Measurements from ENCODE around the gene TGFBR3.

Gene TGFBR3

GRCh38 chr1:91885716-91886506 is at the start of gene TGFBR3:
Gene TGFBR3, minus strand, starts transcription at chr1:91886151. Its CDS starts 24,620 bp downstream, at chr1:91861531.
- H3K27ac ChIP-seq (ENCODE audit: low read length): no peak within 1 kb of the TSS
- no peaks in the 10 kb centered on the region for H3K36me3 ChIP-seq (replicated peaks; ENCODE audit: low read depth, low read length)
- TF ChIP-seq CTCF (IDR thresholded peaks at IDR 0.05; ENCODE audit: low read depth, low read length) (no peak), EZH2phosphoT487 (IDR thresholded peaks at IDR 0.05; ENCODE audit: low read depth) (no peak)
- H3K9me3 ChIP-seq (ENCODE audit: insufficient read depth, low read length): no peaks in the 10 kb centered on the region
- peak within 1 kb of the TSS; percentile 99 for H3K4me2 ChIP-seq (ENCODE audit: low read length)
- H4K20me1 ChIP-seq (ENCODE audit: insufficient read depth, low read length): no peaks in the 10 kb centered on the region
- H3K9ac ChIP-seq (ENCODE audit: low read length): peak within 1 kb of the TSS; percentile 61
- H3K4me3 ChIP-seq (ENCODE audit: low read length): peak within 1 kb of the TSS; percentile 87
- H3K27me3 ChIP-seq (ENCODE audit: low read depth, low read length): peaks cover 16% of the 10 kb centered on the region
- no peaks in the 10 kb centered on the region for H3K79me2 ChIP-seq (ENCODE audit: low read length)
- H3K4me1 ChIP-seq (ENCODE audit: low read length): peaks cover 11% of the 10 kb centered on the region
- H2AFZ ChIP-seq (ENCODE audit: low read depth, low read length): peak within 1 kb of the TSS; percentile 84

GRCh38 chr1:91929250-91929649 is 43.3 kb upstream of the TGFBR3 start:
- Histone ChIP-seq H2AFZ (ENCODE audit: low read depth, low read length) (no peak overlapping the region), H3K4me1 (ENCODE audit: low read length) (no peaks in the 10 kb centered on the region), H3K79me2 (ENCODE audit: low read length) (no peaks in the 10 kb centered on the region), H4K20me1 (ENCODE audit: insufficient read depth, low read length) (no peaks in the 10 kb centered on the region), H3K36me3 (replicated peaks; ENCODE audit: low read depth, low read length) (no peaks in the 10 kb centered on the region), H3K4me2 (ENCODE audit: low read length) (no peak overlapping the region), H3K27me3 (ENCODE audit: low read depth, low read length) (no peaks in the 10 kb centered on the region), H3K9ac (ENCODE audit: low read length) (no peak overlapping the region), H3K9me3 (ENCODE audit: insufficient read depth, low read length) (no peaks in the 10 kb centered on the region), H3K4me3 (ENCODE audit: low read length) (no peak overlapping the region), H3K27ac (ENCODE audit: low read length) (no peak overlapping the region)
- TF ChIP-seq CTCF (IDR thresholded peaks at IDR 0.05; ENCODE audit: low read depth, low read length) (no peak), EZH2phosphoT487 (IDR thresholded peaks at IDR 0.05; ENCODE audit: low read depth) (no peak)

- no peaks in the 10 kb centered on the region for H3K9me3 ChIP-seq (ENCODE audit: insufficient read depth, low read length)
- H3K27ac ChIP-seq (ENCODE audit: low read length): no peak overlapping the region
- no peaks in the 10 kb centered on the region for H4K20me1 ChIP-seq (ENCODE audit: insufficient read depth, low read length)
- H3K79me2 ChIP-seq (ENCODE audit: low read length): no peaks in the 10 kb centered on the region
- no peak overlapping the region for H2AFZ ChIP-seq (ENCODE audit: low read depth, low read length)
- H3K27me3 ChIP-seq (ENCODE audit: low read depth, low read length): no peaks in the 10 kb centered on the region
- TF ChIP-seq EZH2phosphoT487 (IDR thresholded peaks at IDR 0.05; ENCODE audit: low read depth): no peak
- no peak for TF ChIP-seq CTCF (IDR thresholded peaks at IDR 0.05; ENCODE audit: low read depth, low read length)
- no peak overlapping the region for H3K4me3 ChIP-seq (ENCODE audit: low read length)
- H3K4me2 ChIP-seq (ENCODE audit: low read length): no peak overlapping the region
- no peak overlapping the region for H3K9ac ChIP-seq (ENCODE audit: low read length)
- H3K4me1 ChIP-seq (ENCODE audit: low read length): no peaks in the 10 kb centered on the region
- H3K36me3 ChIP-seq (replicated peaks; ENCODE audit: low read depth, low read length): no peaks in the 10 kb centered on the region
These were observed 42.1 kb upstream of the TGFBR3 start for GRCh38 chr1:91928026-91928425.

GRCh38 chr1:91925644-91926435 is 39.9 kb upstream of the TGFBR3 start:
- Histone ChIP-seq H4K20me1 (ENCODE audit: insufficient read depth, low read length) (no peaks in the 10 kb centered on the region), H3K27me3 (ENCODE audit: low read depth, low read length) (no peaks in the 10 kb centered on the region), H3K4me1 (ENCODE audit: low read length) (no peaks in the 10 kb centered on the region), H3K4me2 (ENCODE audit: low read length) (no peak overlapping the region), H3K4me3 (ENCODE audit: low read length) (no peak overlapping the region), H2AFZ (ENCODE audit: low read depth, low read length) (no peak overlapping the region), H3K9me3 (ENCODE audit: insufficient read depth, low read length) (no peaks in the 10 kb centered on the region), H3K36me3 (replicated peaks; ENCODE audit: low read depth, low read length) (no peaks in the 10 kb centered on the region), H3K9ac (ENCODE audit: low read length) (no peak overlapping the region), H3K27ac (ENCODE audit: low read length) (no peak overlapping the region), H3K79me2 (ENCODE audit: low read length) (no peaks in the 10 kb centered on the region)
- no peak for TF ChIP-seq EZH2phosphoT487 (IDR thresholded peaks at IDR 0.05; ENCODE audit: low read depth)
- TF ChIP-seq CTCF (IDR thresholded peaks at IDR 0.05; ENCODE audit: low read depth, low read length): no peak

Measured in OCI-LY3 (cell line).